ENCODE measurements around the gene SSH3. TPM values are rescaled to one million over a fixed set of nuclear protein-coding genes. Genes with fewer than 3 reads are reported as not detected.

SSH3 gene
- total RNA-seq, 1 donor from 2014 or later: 12.1 TPM

DNA sequence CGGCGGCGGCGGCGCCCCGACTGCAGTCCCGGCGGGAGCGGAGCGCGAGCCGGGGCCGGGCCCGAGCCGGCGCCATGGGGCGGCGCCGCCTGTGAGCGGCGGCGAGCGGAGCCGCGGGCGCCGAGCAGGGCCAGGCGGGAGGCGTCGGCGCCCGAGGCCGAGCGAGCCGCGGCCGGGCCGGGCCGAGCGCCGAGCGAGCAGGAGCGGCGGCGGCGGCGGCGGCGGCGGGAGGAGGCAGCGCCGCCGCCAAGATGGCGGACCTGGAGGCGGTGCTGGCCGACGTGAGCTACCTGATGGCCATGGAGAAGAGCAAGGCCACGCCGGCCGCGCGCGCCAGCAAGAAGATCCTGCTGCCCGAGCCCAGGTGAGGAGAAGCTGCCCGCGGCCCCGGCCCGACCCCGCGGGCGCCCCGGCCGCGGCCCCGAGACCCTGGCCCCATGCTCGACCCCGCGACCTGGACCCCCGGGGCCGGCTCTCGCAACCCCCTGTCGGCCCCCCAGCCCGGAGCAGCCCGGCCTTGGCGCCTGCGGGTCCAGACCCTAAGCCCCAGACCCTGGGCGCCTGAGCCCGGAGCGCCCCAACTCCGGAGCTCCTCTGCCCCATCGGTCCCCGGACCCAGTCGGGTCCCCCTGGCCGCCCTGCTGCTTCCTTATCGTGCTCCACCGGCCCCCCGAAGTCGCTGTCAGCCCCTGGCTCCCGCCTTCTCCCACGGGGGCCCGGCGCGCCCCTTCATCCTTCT, 36.7 kb upstream of the SSH3 start, which contains the start of gene GRK2:
Gene GRK2 (plus strand): TSS at position 25 of the 739 bp plus-strand sequence. CDS start 227 bp downstream, at position 252.
- DNase-seq: peak; percentile 70
- intact Hi-C loops (cut with DNase I): loop anchor here (1.0 to 5.0 kb wide), 2 partner anchors 36 to 51 kb away; partner anchors contain the start of gene SSH3
- no peak for ATAC-seq (ENCODE audit: poor library complexity)

DNA sequence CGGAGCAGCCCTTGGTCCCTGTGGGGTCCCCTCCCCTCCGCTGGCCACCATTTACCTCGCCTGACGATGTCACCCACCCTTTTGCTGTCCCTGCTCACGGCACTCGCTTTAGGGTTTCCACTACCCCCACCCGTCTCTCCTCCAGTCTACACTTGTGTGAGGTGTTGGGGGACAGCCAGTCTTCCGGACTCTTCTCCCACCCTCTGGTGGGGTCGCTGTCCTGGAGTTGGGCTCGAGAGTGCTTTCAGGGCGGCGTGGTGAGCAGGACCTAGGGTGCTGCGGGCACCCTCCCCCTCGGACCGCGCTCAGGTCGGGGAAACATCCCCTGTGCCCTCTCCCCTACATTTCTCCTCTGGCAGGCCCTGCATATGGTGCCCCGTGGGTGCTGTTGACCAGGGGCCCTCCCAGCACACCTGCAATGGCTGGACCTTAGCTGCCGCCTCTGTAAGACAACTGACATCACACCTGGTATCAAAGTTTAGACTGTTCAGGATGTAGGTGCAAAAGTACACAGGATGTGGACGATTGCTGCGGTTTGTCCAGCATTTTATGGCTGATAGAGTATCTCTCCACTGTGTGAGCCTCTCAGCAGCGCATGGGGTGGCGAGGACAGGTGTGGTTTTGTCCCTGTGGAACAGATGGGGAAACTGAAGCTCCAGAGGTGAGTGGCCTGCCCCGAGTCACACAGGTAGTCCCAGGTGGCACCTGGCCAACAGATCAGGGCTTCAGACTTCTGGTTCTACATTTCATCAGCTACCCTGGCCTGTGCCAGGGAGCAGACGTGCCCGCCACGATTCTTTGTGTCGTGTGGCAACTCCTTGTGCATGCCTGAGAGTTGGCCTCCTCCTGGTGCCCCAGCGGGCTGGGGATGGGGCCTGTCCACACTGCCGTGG, 35.9 kb upstream of the SSH3 start:
- ATAC-seq (ENCODE audit: poor library complexity) (no peak), DNase-seq (peak; percentile 56)
- intact Hi-C loops (cut with DNase I): loop anchor here (5.0 kb wide), 1 partner anchor 35 kb away; the partner anchor contains the start of gene SSH3

DNA sequence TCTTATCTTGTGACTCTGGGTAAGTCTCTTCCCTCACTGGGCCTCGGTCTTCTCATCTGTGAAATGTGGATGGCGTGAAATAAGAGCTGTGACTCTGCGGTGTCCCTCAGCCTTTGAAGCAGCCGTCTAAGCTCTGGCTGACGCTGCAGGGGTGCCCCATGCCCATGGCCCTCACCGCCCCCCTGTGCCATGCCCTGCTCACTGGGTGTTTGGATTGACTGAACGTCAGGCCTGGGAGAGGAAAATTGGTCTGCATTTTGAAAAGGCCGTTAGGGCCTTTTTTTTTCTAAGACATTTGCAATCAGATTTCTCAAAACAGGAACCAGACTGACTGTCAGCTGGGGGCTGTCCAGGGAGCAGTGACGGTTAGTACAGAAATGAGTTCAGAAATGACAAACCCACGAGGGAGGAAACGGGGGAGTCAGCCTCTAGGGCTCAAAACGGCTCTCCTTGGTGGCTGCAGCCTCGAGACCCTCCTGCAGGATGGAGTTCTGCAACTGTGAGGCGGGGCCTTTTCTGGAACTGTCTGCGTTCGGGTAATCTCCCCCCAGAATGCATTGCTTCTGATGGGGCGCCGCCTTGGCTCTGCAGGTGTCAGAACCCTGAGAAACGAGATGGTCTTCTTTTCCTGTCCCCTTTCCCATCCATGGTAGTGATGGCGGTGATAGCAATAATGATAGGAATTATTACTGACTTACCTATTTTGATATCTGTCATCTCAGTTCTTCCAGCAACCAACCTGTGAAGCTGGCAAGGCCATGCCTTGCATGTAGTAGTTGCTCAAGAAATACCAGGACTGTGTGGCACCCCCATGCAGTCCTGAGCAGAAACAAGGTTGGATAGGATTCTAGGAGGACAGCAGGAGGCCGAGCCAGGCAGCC, 35.0 kb upstream of the SSH3 start:
- intact Hi-C loops (cut with DNase I): loop anchor here (5.0 kb wide), 1 partner anchor 34 kb away; the partner anchor contains the start of gene SSH3
- DNase-seq (peak; percentile 52), ATAC-seq (ENCODE audit: poor library complexity) (no peak)

DNA sequence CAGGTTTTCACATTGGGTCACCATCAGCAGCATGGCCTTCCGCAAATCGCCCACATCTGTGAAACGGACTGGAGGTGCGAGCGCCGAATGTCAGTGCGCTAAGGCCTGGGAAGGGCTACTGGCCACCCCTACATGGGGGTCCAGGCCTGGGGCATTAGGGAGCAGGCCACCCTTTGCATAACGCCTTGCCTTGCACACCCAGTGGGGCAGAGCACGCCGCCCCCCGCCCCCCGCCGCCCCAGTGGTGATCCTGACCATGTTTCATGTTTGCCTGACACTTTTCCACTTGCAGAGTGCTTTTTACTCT, 34.4 kb upstream of the SSH3 start:
- intact Hi-C loops (cut with DNase I): loop anchor here (5.0 kb wide), 1 partner anchor 33 kb away; the partner anchor contains the start of gene SSH3
- DNase-seq: no peak
- no peak for ATAC-seq (ENCODE audit: poor library complexity)

DNA sequence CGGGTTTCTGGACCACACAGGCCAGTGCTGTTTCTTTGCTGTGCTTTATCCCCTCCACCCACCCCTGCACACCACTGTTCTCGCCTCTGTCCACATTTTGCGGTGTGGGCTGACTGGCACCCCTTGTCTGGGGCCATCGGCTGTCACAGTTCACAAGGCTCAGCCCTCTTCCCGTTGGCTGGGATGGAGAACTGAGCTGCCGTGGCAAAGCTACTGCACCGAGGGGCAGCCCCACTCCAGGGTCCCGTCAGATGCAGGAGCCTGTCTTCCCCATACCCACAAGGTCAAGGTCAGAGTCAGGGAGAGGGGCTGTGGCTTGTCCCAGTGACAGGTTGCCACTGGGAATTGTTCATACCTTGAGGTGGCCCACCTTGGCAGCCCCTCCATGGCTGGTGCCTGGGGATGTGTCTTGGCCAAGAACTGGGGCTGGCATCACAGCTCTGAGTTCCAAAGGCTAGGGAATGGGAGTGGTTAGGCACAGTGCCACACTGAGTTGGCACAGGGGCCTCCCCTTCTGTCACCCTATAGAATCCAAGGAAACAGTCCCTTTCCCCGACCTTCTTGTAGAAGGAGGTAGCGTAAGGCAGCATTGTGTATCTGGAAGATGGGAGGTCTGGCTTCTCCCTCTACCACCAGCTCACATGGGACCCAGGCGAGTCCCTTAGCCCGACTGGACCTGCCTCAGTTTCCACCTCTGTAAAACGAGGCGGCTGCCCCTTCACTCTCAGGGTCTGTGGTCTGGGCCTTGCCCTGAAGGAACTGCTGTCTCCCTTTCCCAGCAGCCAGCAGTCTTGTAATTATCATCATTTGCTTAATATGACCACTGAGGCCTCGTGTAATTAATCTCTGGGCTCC, 33.7 kb upstream of the SSH3 start:
- peak; percentile 70 for DNase-seq
- intact Hi-C loops (cut with DNase I): loop anchor here (5.0 kb wide), 1 partner anchor 33 kb away; the partner anchor contains the start of gene SSH3
- ATAC-seq (ENCODE audit: poor library complexity): no peak

DNA sequence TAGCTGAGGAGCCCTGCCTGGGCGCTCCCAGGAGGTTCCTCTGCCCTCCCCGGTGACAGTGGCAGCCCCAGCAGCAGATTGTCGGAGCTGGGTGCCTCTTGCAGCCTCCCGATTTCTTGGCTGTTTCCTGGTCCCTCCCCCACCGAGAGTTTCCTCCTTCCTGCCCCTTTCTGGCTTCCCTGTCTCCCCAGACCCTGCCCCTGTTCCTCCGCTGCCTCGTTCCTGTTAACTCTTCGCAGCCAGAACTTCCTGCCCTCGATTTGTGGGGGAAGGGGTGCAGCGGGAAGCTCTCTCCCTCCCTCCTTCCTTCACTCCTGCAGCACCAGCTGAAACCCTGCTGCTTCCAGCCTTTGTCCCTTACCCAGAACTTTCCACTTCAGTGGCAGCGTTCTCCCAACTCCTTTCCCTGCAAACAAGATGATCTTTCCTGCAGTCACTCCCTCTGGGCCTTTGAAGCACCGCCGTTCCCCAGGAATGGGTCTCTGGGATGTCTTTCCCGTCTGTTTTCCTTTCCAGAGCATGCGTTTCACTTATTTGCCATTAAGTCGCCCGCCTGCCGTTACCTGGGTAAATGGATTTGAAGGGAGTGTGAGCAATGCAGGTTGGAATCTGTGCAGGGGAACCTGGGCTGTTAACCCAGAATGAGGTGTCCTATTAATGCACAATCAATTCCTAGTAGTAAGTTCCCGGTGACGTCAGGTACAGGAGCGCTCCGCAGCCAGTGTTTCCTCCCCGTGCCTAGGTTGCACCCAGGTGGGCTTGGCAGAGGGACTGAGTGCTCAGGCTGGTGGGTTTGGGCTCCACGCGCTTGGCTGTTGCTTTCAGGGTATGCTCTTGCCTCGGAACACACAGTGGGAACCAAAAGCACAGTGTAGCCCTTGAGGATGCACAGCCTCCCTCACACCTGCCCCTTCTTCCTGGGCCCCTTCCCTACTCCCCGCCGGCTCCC, 32.8 kb upstream of the SSH3 start:
- intact Hi-C loops (cut with DNase I): no loop called here
- ATAC-seq (ENCODE audit: poor library complexity): peak; percentile 21
- DNase-seq: peak; percentile 80

DNA sequence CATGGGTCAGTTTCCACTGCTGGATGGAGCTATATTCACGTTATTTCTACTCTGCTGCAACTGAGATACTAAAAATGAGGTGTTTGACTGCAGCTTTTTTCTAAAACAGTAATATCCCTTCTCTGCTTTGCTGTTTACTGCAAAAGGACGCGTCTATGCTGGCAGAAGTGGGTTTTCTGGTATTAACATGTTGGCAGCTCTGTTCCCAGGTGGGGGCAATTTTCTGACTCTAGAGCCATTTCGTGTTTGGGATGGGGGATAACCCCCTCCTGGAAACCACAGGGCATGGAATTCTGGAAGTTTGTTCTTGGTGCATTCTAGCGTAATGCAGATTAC, 32.2 kb upstream of the SSH3 start:
- DNase-seq (no peak), ATAC-seq (ENCODE audit: poor library complexity) (no peak)
- intact Hi-C loops (cut with DNase I): no loop called here

DNA sequence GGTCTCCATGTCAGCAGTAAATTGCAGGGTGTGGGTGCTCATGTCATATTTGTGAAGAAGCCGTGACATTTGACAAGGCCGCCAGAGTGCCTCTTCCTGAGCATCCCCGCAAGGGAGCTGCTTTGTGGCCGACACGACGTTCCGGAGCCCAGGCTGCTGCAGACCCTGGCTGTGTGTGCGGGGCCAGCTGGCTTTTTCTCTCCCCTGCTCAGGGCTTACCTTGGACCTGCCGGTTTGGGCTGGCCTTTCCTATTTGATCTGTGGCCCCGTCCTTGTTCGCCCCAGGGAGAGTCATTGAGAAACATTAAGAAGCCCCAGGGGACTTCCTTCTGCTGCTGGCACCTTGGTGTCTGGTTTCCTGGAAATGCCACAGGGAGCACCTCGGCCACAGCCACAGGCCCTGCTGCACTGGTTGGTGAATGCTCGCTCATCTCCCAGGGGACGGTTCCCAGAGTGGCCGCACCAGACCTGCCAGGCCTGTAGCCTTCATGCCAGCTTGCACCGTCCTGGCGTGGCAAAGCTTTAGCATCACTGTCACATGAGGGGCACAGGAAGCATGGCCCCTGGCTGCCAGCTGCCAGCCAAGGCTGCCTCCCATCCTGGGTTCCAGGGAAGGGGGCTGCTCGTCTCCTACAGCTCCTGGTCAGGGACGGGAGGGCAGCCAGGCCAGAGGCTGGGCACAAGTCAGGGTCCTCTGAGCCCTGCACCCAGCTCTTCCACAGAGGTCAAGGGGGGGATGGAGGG, 31.6 kb upstream of the SSH3 start:
- ATAC-seq (ENCODE audit: poor library complexity) (no peak), DNase-seq (peak; percentile 54)
- intact Hi-C loops (cut with DNase I): no loop called here

DNA sequence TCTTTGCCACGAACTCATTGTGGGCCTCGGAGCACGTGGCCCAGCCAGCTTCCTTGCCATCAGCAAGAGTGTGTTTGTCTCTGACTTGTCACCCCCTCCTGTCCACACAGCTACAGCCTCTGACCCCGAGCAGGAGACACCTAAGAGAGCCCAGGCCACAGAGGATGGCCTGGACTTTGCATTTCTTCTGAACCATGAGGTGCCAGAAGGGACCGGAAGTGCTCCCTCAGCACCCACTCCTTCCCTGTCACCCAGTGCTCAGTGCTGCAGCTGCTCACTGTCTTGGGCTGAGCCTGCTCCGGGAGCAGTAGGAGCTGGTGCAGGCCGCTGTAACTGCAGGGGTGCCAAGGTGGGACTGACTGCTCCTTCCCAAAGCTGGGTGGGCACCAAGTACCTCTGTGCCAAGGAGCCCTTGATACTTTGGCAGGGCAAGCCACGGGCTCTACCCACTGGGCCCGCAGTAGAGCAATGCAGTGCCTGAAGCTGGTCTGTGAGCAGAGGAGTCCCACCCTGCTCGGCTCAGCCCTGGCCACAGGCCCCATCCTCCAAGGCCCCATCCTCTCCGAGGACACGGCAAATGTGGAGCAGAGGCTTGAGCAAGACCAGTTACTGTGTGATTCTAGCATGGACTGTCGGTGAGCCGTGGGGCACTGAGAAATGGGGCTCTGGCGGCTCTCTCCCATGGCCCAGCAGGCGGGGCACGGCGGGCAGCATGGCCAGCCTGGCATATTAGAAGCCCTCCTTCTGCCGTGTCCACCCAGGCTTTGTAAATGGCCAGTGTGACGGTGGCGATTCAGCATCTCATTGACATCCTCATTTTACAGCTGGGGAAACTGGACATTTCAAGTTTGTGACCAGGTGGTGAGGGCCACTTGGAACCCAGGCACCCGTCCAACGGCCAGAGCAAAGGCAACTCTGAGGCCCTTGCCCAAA, 30.7 kb upstream of the SSH3 start:
- DNase-seq (peak; percentile 61), ATAC-seq (ENCODE audit: poor library complexity) (no peak)
- intact Hi-C loops (cut with DNase I): no loop called here

DNA sequence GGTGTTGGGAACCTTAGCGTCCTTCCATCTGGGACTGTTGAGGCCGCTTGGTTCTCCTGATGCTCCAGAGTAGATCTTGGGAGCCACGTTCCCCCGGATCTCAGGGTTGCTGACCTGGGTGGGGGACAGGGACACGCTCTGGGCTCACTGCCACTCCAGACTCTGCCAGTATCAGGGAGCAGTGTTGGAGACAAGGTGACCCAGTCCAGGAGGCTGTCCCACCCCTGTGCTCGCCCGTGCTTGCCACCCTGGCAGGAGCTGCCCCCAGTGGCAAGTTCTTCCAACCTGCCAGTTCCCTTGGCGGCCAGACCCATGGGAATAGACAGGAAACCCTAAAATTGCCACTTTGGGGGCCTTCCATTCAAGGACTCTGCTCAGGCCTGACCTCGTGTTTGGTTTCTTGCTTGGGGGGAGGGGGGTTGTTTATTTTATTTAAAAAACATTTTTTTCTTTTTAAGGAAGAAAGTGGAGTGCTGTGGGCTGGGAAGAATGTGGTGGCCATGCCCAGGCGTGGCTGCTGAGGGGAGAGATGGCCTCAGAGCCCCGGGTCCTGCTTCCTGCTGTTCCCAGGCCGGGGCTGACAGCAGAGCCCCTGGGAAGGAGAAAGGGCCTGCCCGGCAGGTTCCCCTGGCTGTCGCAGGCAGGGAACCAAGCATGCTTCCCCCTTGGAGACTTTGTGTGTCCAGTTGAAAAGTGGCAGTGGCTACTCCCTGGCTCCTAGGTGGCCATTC, 29.9 kb upstream of the SSH3 start:
- intact Hi-C loops (cut with DNase I): no loop called here
- ATAC-seq (ENCODE audit: poor library complexity) (peak; percentile 38), DNase-seq (peak; percentile 39)

DNA sequence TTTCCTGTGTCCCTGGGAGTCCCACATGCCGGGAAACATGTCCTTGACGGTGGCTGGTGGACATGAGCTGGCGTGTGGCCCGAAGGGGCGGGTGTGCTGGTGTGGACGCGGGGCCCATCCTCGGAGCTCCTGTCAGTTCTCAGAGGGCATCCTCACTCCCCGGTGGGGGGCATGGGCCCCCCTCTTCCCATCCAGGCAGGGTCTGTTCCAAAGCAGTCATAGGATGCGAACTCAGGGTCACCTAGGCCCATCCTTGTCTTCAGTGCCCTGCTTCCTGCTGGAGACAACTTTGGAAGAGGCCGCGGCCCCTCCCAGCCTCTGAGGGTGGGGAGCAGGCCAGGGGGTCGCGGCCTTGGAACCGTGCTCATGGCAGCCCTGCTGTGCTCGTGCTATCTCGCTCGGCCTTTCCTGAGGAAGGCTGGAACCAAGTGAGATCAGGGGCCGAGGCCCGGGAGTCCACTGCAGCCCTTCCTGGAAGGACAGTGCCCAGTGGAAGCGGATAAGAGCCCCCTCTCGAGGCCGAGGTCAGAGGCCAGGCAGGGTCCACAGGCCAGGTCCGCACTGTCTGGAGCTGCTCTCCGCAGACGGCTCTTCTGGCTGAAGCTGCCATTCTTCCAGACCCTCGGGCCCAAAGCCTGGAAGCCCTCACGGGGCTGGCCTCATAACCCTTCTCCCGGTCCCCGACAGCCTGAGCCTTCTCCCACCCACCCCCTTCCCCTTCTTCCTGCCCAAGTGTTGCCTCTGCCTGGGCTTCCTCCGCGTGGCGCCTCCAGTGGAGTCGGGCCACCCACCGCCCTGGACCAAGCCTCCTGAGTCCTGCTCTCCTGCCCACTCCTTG, 28.3 kb upstream of the SSH3 start:
- intact Hi-C loops (cut with DNase I): no loop called here
- DNase-seq: peak; percentile 85
- ATAC-seq (ENCODE audit: poor library complexity): no peak

DNA sequence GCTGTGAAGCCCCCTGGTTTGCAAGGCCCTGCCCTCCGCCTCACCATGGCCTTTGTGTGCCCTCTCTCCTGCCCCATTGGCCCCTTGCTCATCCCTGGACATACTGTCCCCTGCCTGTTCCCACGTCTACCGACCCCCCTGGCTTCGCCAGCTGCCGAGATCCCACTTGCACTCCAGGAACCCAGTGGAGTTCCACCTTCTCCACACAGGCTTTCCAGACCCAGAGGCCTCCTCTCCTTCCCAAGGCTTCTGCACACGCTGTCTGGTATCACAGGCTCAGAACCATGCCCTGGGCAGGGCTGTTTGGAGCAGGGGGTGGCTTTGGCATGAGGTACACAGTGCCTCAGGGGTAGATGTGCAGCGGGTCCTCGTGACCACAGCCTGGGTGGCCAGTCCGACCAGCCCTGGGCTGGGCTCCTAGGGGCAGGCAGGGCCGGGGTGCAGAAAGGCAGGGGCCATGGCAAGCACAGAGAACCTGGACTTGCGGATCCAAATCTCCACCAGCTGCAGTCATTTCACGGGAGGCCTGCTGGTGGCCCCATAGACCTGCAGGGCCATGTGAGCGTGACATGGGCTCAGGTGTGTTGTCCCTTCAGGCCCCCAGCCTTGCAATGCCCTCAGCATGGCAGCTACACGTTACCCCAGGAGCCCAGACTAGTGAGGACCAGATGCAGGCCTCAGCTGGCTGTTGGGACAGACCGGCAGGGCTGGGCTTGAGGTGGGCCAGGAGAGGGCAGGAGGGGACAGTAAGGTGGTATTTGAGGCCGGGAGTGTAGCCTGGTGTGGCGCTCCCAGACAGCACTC, 27.5 kb upstream of the SSH3 start:
- DNase-seq: no peak
- intact Hi-C loops (cut with DNase I): no loop called here
- no peak for ATAC-seq (ENCODE audit: poor library complexity)

DNA sequence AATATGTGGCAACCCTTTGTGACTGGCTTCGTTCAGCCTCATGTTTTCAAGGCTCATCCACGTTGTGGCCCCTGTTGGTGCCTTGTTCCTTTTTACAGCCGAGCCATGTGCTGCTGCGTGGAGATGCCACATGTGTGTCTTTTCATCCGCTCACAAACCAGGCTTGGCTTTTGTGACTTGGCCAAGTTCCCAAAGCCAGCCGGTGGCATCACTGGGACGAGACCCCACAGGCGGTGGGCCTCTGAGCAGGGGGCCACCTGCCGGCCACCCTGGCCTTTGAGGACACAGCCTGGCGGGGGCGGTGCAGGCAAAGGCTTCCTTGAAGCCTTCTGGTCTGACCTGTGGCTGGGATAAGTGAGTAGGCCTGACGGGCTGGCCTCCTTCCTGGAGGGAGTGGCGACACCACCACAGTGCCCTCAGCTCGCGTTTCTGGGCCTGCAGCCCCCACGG, 26.5 kb upstream of the SSH3 start:
- peak; percentile 16 for ATAC-seq (ENCODE audit: poor library complexity)
- intact Hi-C loops (cut with DNase I): no loop called here
- peak; percentile 74 for DNase-seq

Measured in Right ventricle myocardium superior (tissue), 1 donor.